ENCODE measurements around the gene HTRA3. TPM values are rescaled to one million over a fixed set of nuclear protein-coding genes. Genes with fewer than 3 reads are reported as not detected.
A peak's percentile ranks its signal among the peaks of the same experiment; 100 is the strongest.

Gene HTRA3
- total and polyA plus RNA-seq, 7 experiments from 2014 or later = not detected

GRCh38 chr4:8245884-8246833, 23.4 kb upstream of the HTRA3 start:
- Histone ChIP-seq H3K27me3 (ENCODE audit: control insufficient read depth in 2 of 2, insufficient read depth in 2 of 2, low read length in 2 of 2) (no peaks in the 10 kb centered on the region), H3K27ac (ENCODE audit: low read depth, low read length) (no peak overlapping the region), H3K36me3 (ENCODE audit: control insufficient read depth in 2 of 3, insufficient read depth in 3 of 3, low read length in 3 of 3) (peaks cover 0 to 7% (median 0%) of the 10 kb centered on the region in 3 experiments), H3K9me3 (ENCODE audit: control insufficient read depth in 2 of 3, low read length in 3 of 3) (no peaks in the 10 kb centered on the region), H3K4me3 (ENCODE audit: low read length) (no peak overlapping the region), H3K4me1 (ENCODE audit: control insufficient read depth in 2 of 2, insufficient read depth in 2 of 2, low read length in 2 of 2) (peaks cover 0 to 4% of the 10 kb centered on the region in 2 donors)
- Mint-ChIP-seq H3K4me3 (no peak overlapping the region), H3K4me1 (peaks cover 0 to 4% (median 0%) of the 10 kb centered on the region in 7 donors), H3K27ac (peak overlapping the region in 1 of 9 donors; percentile 13), H3K27me3 (no peaks in the 10 kb centered on the region), H3K9me3 (no peaks in the 10 kb centered on the region), H3K36me3 (no peaks in the 10 kb centered on the region)
- POLR2A ChIA-PET = no interaction called here
- intact Hi-C loops (cut with micrococcal nuclease) = loop anchor here in 1 of 2 donors (10.0 kb wide), 1 partner anchor 299 kb away; no protein-coding TSS in a partner anchor
- CTCF ChIA-PET = interaction anchor here (0.7 kb wide), 1 partner anchor 157 kb away, joined by 3 read pairs; no protein-coding TSS in a partner anchor
- ATAC-seq (no peak), DNase-seq (no peak)

- H3K36me3 ChIP-seq (ENCODE audit: control insufficient read depth in 2 of 3, insufficient read depth in 3 of 3, low read length in 3 of 3) = no peaks in the 10 kb centered on the region
- intact Hi-C loops (cut with micrococcal nuclease) = loop anchor here in 1 of 2 donors (10.0 kb wide), 1 partner anchor 298 kb away; no protein-coding TSS in a partner anchor
- Mint-ChIP-seq H3K36me3 (no peaks in the 10 kb centered on the region), H3K27me3 (no peaks in the 10 kb centered on the region), H3K9me3 (no peaks in the 10 kb centered on the region), H3K4me3 (no peak overlapping the region), H3K4me1 (no peaks in the 10 kb centered on the region), H3K27ac (no peak overlapping the region)
- CTCF ChIA-PET = no interaction called here
- H3K27me3 ChIP-seq (ENCODE audit: control insufficient read depth in 2 of 2, insufficient read depth in 2 of 2, low read length in 2 of 2) = no peaks in the 10 kb centered on the region
- POLR2A ChIA-PET = no interaction called here
- H3K4me1 ChIP-seq (ENCODE audit: control insufficient read depth in 2 of 2, insufficient read depth in 2 of 2, low read length in 2 of 2) = no peaks in the 10 kb centered on the region
- no peaks in the 10 kb centered on the region for H3K9me3 ChIP-seq (ENCODE audit: control insufficient read depth in 2 of 3, low read length in 3 of 3)
- no peak overlapping the region for H3K27ac ChIP-seq (ENCODE audit: low read depth, low read length)
- H3K4me3 ChIP-seq (ENCODE audit: low read length) = no peak overlapping the region
- DNase-seq (no peak), ATAC-seq (no peak)
Measured at GRCh38 chr4:8247047-8247930, 22.3 kb upstream of the HTRA3 start.

DNA sequence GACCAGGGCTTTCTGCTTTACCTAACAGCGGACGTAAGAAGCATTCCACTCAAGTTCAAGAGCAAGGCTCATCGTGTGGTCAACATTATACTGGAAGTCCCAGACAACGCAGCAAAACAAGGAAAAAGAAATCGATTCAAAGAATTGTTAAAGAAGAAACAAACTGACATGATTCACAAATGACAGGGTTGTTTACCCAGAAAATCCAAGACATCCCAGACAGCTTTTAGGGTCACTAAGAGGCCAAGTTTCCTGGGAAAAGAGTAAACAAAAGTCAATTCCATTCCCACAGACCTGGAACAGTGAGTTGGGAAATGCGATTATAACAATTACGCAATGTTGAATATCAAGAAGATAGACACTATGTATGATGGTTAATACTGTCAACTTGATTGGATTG, 21.5 kb upstream of the HTRA3 start:
- H3K4me3 Mint-ChIP-seq = no peak overlapping the region
- no peak overlapping the region for H3K27ac ChIP-seq (ENCODE audit: low read depth, low read length)
- H3K4me1 Mint-ChIP-seq = no peaks in the 10 kb centered on the region
- H3K4me1 ChIP-seq (ENCODE audit: control insufficient read depth in 2 of 2, insufficient read depth in 2 of 2, low read length in 2 of 2) = no peaks in the 10 kb centered on the region
- POLR2A ChIA-PET = no interaction called here
- no peaks in the 10 kb centered on the region for H3K36me3 Mint-ChIP-seq
- DNase-seq (no peak), ATAC-seq (no peak)
- no peaks in the 10 kb centered on the region for H3K9me3 ChIP-seq (ENCODE audit: control insufficient read depth in 2 of 3, low read length in 3 of 3)
- intact Hi-C loops (cut with micrococcal nuclease) = loop anchor here in 1 of 2 donors (10.0 kb wide), 1 partner anchor 297 kb away; no protein-coding TSS in a partner anchor
- H3K4me3 ChIP-seq (ENCODE audit: low read length) = no peak overlapping the region
- no peak overlapping the region for H3K27ac Mint-ChIP-seq
- H3K36me3 ChIP-seq (ENCODE audit: control insufficient read depth in 2 of 3, insufficient read depth in 3 of 3, low read length in 3 of 3) = no peaks in the 10 kb centered on the region
- H3K27me3 Mint-ChIP-seq = no peaks in the 10 kb centered on the region
- CTCF ChIA-PET = no interaction called here
- no peaks in the 10 kb centered on the region for H3K9me3 Mint-ChIP-seq
- H3K27me3 ChIP-seq (ENCODE audit: control insufficient read depth in 2 of 2, insufficient read depth in 2 of 2, low read length in 2 of 2) = no peaks in the 10 kb centered on the region

- POLR2A ChIA-PET = no interaction called here
- no peak for DNase-seq
Measured at GRCh38 chr4:8250227-8250626, 19.3 kb upstream of the HTRA3 start.

GRCh38 chr4:8250637-8251036, 18.9 kb upstream of the HTRA3 start:
- no peaks in the 10 kb centered on the region for H3K36me3 ChIP-seq (ENCODE audit: control insufficient read depth in 2 of 3, insufficient read depth in 3 of 3, low read length in 3 of 3)
- H3K9me3 Mint-ChIP-seq = no peaks in the 10 kb centered on the region
- POLR2A ChIA-PET = no interaction called here
- no peaks in the 10 kb centered on the region for H3K27me3 ChIP-seq (ENCODE audit: control insufficient read depth in 2 of 2, insufficient read depth in 2 of 2, low read length in 2 of 2)
- H3K27ac Mint-ChIP-seq = no peak overlapping the region
- CTCF ChIA-PET = no interaction called here
- H3K27me3 Mint-ChIP-seq = no peaks in the 10 kb centered on the region
- intact Hi-C loops (cut with micrococcal nuclease) = no loop called here
- no peaks in the 10 kb centered on the region for H3K4me1 ChIP-seq (ENCODE audit: control insufficient read depth in 2 of 2, insufficient read depth in 2 of 2, low read length in 2 of 2)
- H3K4me3 ChIP-seq (ENCODE audit: low read length) = no peak overlapping the region
- H3K9me3 ChIP-seq (ENCODE audit: control insufficient read depth in 2 of 3, low read length in 3 of 3) = no peaks in the 10 kb centered on the region
- peaks cover 0 to 1% (median 0%) of the 10 kb centered on the region in 7 donors for H3K4me1 Mint-ChIP-seq
- DNase-seq = no peak
- H3K27ac ChIP-seq (ENCODE audit: low read depth, low read length) = no peak overlapping the region
- H3K36me3 Mint-ChIP-seq = no peaks in the 10 kb centered on the region
- H3K4me3 Mint-ChIP-seq = no peak overlapping the region
- ATAC-seq = no peak

More at GRCh38 chr4:8250227-8250626, 19.3 kb upstream of the HTRA3 start:
- Mint-ChIP-seq H3K36me3 (no peaks in the 10 kb centered on the region), H3K4me3 (no peak overlapping the region), H3K27ac (no peak overlapping the region), H3K9me3 (no peaks in the 10 kb centered on the region), H3K27me3 (no peaks in the 10 kb centered on the region), H3K4me1 (peaks cover 0 to 1% (median 0%) of the 10 kb centered on the region in 7 donors)
- no peaks in the 10 kb centered on the region for H3K36me3 ChIP-seq (ENCODE audit: control insufficient read depth in 2 of 3, insufficient read depth in 3 of 3, low read length in 3 of 3)
- no peaks in the 10 kb centered on the region for H3K9me3 ChIP-seq (ENCODE audit: control insufficient read depth in 2 of 3, low read length in 3 of 3)
- CTCF ChIA-PET = no interaction called here
- no peak overlapping the region for H3K27ac ChIP-seq (ENCODE audit: low read depth, low read length)
- peak; percentile 15 for ATAC-seq
- intact Hi-C loops (cut with micrococcal nuclease) = no loop called here
- no peak overlapping the region for H3K4me3 ChIP-seq (ENCODE audit: low read length)
- H3K27me3 ChIP-seq (ENCODE audit: control insufficient read depth in 2 of 2, insufficient read depth in 2 of 2, low read length in 2 of 2) = no peaks in the 10 kb centered on the region
- H3K4me1 ChIP-seq (ENCODE audit: control insufficient read depth in 2 of 2, insufficient read depth in 2 of 2, low read length in 2 of 2) = no peaks in the 10 kb centered on the region

- Histone ChIP-seq H3K9me3 (ENCODE audit: control insufficient read depth in 2 of 3, low read length in 3 of 3) (no peaks in the 10 kb centered on the region), H3K36me3 (ENCODE audit: control insufficient read depth in 2 of 3, insufficient read depth in 3 of 3, low read length in 3 of 3) (no peaks in the 10 kb centered on the region), H3K4me3 (ENCODE audit: low read length) (no peak overlapping the region), H3K27ac (ENCODE audit: low read depth, low read length) (no peak overlapping the region), H3K4me1 (ENCODE audit: control insufficient read depth in 2 of 2, insufficient read depth in 2 of 2, low read length in 2 of 2) (no peaks in the 10 kb centered on the region), H3K27me3 (ENCODE audit: control insufficient read depth in 2 of 2, insufficient read depth in 2 of 2, low read length in 2 of 2) (no peaks in the 10 kb centered on the region)
- H3K9me3 Mint-ChIP-seq = no peaks in the 10 kb centered on the region
- ChIA-PET POLR2A (no interaction called here), CTCF (no interaction called here)
- H3K4me3 Mint-ChIP-seq = no peak overlapping the region
- no peak overlapping the region for H3K27ac Mint-ChIP-seq
- no peaks in the 10 kb centered on the region for H3K27me3 Mint-ChIP-seq
- ATAC-seq (no peak), DNase-seq (no peak)
- peaks cover 0 to 1% (median 0%) of the 10 kb centered on the region in 7 donors for H3K4me1 Mint-ChIP-seq
- no peaks in the 10 kb centered on the region for H3K36me3 Mint-ChIP-seq
- intact Hi-C loops (cut with micrococcal nuclease) = no loop called here
Measured at GRCh38 chr4:8251110-8251883, 18.3 kb upstream of the HTRA3 start.
